Stimulated activated naive CD8-positive, alpha-beta T cell treated with anti-CD3 and anti-CD28 coated beads, Interleukin-15, Interleukin-2, amounts not matched to agents 100 ng/mL and 50 ng/mL, for 24 hours (primary cell): Measurements from ENCODE around the gene IL1RN.

Experiments
- H3K27ac Mint-ChIP-seq: one replicate; pipeline ENCODE4 v1.8.0; 2021; ENCODE audit warnings: mild to moderate bottlenecking, mixed read lengths
- H3K27me3 Mint-ChIP-seq: one replicate; pipeline ENCODE4 v1.8.0; 2021; ENCODE audit warnings: mixed read lengths
- H3K36me3 Mint-ChIP-seq: one replicate; pipeline ENCODE4 v1.8.0; 2021; ENCODE audit warnings: low read depth, mixed read lengths
- H3K4me1 Mint-ChIP-seq: one replicate; pipeline ENCODE4 v1.8.0; 2021; ENCODE audit warnings: low read depth, mixed read lengths
- H3K4me3 Mint-ChIP-seq: one replicate; pipeline ENCODE4 v1.8.0; 2021; ENCODE audit warnings: mild to moderate bottlenecking, mixed read lengths
- H3K9me3 Mint-ChIP-seq: one replicate; pipeline ENCODE4 v1.8.0; 2021; ENCODE audit warnings: mixed read lengths

Gene IL1RN

DNA sequence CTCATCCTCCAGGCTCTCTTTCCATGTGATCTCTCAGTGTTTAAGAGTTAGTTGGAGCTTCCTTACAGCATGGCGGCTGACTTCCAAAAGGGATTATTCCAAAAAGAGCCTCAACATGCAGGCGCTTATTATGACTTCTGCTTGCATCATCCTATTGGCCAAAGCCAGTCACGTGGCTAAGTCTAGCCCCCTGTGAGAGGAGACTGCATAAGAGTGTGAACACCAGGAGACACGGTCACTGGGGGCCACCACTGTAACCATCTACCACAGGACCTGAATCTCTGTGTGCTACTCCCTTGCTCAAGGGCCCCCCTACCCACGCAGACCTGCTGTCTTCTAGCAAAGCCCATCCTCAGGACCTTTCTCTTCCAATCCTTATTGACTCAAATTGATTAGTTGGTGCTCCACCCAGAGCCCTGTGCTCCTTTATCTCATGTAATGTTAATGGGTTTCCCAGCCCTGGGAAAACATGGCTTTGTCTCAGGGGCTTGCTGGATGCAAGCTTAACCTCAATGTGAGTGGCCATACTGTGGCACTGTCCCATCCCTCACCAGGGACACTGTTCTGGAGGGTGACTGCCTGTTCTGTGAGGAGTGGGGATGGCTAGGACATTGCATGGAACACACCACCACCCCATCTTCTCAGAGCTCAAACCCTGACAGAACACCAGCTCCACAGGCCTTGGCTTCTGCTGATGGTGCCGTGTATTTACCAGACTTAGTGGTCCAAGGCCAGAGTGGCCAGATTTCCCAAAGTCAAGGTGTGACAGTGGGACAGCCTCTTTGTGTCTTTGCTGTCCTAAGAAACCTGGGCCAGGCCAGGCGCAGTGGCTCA lies 4.2 kb downstream of the IL1RN start:
- no peaks in the 10 kb centered on the region for H3K36me3 Mint-ChIP-seq
- no peaks in the 10 kb centered on the region for H3K9me3 Mint-ChIP-seq
- H3K27ac Mint-ChIP-seq, result no peak overlapping the region
- peaks cover 20% of the 10 kb centered on the region for H3K4me1 Mint-ChIP-seq
- no peak overlapping the region for H3K4me3 Mint-ChIP-seq
- no peaks in the 10 kb centered on the region for H3K27me3 Mint-ChIP-seq

DNA sequence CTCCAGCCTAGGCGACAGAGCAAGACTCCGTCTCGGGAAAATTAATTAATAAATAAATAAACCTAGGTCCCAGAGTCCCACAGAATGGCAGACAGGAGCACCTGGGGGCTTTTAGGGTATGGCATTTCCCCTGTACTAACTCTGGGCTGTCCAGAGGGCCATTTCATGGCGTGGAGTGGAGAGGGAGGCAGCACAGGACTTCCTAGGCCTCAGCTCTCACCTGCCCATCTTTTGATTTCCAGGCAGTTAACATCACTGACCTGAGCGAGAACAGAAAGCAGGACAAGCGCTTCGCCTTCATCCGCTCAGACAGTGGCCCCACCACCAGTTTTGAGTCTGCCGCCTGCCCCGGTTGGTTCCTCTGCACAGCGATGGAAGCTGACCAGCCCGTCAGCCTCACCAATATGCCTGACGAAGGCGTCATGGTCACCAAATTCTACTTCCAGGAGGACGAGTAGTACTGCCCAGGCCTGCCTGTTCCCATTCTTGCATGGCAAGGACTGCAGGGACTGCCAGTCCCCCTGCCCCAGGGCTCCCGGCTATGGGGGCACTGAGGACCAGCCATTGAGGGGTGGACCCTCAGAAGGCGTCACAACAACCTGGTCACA lies 5.1 kb downstream of the IL1RN start:
- Mint-ChIP-seq H3K36me3 (no peaks in the 10 kb centered on the region), H3K27me3 (no peaks in the 10 kb centered on the region), H3K4me1 (peaks cover 18% of the 10 kb centered on the region), H3K27ac (no peak overlapping the region), H3K9me3 (no peaks in the 10 kb centered on the region), H3K4me3 (no peak overlapping the region)

DNA sequence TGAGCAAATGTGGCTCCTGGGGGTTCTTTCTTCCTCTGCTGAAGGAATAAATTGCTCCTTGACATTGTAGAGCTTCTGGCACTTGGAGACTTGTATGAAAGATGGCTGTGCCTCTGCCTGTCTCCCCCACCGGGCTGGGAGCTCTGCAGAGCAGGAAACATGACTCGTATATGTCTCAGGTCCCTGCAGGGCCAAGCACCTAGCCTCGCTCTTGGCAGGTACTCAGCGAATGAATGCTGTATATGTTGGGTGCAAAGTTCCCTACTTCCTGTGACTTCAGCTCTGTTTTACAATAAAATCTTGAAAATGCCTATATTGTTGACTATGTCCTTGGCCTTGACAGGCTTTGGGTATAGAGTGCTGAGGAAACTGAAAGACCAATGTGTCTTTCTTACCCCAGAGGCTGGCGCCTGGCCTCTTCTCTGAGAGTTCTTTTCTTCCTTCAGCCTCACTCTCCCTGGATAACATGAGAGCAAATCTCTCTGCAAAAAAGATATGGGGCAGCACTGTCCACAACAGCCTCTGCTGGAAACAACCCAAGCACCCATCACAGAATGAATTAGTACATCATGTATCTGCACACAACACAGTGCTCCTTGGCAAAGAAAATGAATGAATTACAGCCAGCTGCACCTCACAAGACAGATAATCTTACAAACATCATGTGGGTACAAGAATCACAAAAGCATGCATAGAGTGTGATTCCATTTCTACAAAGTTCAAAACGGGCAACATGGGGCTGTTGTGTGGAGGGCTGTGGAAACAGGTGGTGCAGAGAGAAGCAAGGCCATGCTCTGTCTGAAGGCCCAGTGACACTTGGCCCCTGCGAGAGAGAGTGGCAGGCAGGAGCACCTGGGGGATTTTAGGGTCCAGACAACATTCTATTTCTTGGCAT lies 6.6 kb downstream of the IL1RN start:
- H3K27me3 Mint-ChIP-seq, result no peaks in the 10 kb centered on the region
- no peaks in the 10 kb centered on the region for H3K36me3 Mint-ChIP-seq
- no peaks in the 10 kb centered on the region for H3K9me3 Mint-ChIP-seq
- H3K27ac Mint-ChIP-seq, result no peak overlapping the region
- peaks cover 22% of the 10 kb centered on the region for H3K4me1 Mint-ChIP-seq
- no peak overlapping the region for H3K4me3 Mint-ChIP-seq

DNA sequence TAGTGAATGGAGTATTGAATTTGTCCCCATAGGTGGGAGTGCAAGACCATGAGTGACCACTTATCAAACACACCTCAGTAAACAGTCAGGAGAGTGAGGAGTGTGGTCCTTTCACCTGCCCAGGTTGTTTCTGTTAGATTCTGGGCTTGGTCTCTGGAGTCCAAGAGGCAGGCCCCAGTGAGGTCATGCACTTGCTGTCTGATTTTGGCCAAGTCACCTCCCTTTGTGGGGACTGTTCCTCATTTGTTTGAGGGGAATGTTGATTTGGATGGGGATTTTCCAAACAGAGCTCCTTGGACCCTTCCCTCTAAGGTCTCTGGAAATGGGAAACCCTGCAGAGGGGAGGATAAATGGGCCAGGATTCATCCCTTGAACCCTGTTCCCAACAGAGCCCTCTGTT lies 7.3 kb downstream of the IL1RN start:
- Mint-ChIP-seq H3K9me3 (no peaks in the 10 kb centered on the region), H3K36me3 (no peaks in the 10 kb centered on the region), H3K4me3 (no peak overlapping the region), H3K27ac (no peak overlapping the region), H3K27me3 (no peaks in the 10 kb centered on the region), H3K4me1 (peaks cover 27% of the 10 kb centered on the region)

DNA sequence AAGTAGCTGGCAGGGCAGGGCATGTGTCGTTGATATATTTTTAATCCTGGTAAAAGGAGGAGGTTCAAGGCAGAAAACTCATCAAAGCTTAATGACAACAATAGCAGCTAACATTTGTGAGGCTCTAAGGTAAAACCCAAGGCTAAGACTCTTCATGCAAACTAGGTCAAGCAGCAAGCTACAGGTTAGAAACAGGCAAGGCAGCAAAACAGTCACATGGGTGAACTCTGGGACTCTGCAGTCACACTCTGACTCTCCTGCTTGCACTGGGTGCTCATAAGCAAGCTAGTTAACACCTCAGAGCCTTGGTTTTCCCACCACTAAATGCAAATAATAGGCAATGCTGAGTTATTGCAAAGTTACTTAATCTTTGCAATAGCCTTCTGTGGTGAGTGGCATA lies 7.9 kb downstream of the IL1RN start:
- Mint-ChIP-seq H3K36me3 (no peaks in the 10 kb centered on the region), H3K4me1 (peaks cover 27% of the 10 kb centered on the region), H3K9me3 (no peaks in the 10 kb centered on the region), H3K4me3 (no peak overlapping the region), H3K27ac (no peak overlapping the region), H3K27me3 (no peaks in the 10 kb centered on the region)

DNA sequence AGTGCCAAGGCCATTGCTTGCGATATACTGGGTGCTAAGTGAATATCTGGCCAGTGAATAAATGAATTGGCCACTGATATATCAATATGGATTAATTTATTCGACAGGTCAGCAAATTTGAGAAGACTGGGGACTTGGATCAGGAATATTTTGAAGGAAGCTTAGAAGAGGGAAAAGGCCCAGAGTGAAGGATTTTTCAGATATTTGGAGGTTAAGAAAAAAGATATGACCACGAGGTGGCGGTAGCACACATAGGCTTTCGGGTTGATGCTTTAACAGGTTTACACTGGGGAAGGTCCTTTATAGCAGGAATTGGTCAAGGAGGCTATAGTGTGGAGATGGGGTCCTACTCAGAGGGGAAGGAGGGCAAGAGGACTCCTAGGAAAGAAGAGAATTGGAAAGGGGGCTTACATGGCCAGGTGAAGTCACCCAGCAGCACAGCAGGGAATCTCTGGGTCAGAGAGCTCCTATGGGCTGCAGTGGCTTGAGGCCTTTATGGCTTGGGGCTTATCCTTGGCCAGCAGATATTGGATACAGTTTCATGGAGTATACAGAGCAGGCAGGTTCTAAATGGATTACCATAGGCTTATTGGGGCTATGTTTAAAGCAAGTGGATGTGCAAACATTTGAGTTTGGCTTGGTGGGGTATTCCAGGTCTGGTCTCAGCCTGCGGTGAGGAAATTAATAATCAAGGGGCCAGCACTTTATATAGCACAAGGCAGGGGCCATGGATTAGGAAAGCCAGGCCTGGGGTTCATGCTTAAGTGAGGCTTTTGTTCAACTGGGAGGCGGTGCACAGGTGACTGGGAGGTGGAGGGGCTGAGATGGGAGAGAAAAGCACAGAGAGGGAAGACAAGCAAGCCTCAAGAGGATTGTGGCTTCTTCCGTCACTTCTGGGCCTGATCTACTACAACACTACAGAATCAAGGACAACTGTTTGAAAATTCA lies 9.7 kb downstream of the IL1RN start:
- H3K4me1 Mint-ChIP-seq, result peaks cover 27% of the 10 kb centered on the region
- no peaks in the 10 kb centered on the region for H3K27me3 Mint-ChIP-seq
- H3K9me3 Mint-ChIP-seq, result no peaks in the 10 kb centered on the region
- no peak overlapping the region for H3K27ac Mint-ChIP-seq
- H3K36me3 Mint-ChIP-seq, result no peaks in the 10 kb centered on the region
- H3K4me3 Mint-ChIP-seq, result no peak overlapping the region

DNA sequence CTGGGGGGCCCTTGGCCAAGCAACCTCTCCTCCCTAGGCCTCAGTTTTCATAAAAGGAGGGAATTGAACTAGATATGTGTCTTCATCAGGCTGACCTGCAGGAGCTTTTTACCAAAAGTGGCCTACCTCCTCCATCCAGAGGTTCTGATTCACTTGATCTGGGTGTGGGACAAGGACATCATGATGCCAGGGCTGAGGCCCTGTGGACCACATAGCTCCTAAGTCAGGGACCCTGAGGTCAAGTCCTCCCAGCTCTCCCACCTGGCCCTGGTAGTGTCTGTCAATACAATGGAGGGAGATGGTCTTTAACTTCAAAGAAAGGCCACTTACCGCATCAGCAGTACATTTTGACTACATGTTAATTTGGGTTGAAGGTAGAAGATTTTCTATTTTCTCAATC lies 10.4 kb downstream of the IL1RN start:
- Mint-ChIP-seq H3K36me3 (no peaks in the 10 kb centered on the region), H3K9me3 (no peaks in the 10 kb centered on the region), H3K27ac (peak overlapping the region; percentile 31), H3K4me3 (no peak overlapping the region), H3K27me3 (no peaks in the 10 kb centered on the region), H3K4me1 (peaks cover 27% of the 10 kb centered on the region)

DNA sequence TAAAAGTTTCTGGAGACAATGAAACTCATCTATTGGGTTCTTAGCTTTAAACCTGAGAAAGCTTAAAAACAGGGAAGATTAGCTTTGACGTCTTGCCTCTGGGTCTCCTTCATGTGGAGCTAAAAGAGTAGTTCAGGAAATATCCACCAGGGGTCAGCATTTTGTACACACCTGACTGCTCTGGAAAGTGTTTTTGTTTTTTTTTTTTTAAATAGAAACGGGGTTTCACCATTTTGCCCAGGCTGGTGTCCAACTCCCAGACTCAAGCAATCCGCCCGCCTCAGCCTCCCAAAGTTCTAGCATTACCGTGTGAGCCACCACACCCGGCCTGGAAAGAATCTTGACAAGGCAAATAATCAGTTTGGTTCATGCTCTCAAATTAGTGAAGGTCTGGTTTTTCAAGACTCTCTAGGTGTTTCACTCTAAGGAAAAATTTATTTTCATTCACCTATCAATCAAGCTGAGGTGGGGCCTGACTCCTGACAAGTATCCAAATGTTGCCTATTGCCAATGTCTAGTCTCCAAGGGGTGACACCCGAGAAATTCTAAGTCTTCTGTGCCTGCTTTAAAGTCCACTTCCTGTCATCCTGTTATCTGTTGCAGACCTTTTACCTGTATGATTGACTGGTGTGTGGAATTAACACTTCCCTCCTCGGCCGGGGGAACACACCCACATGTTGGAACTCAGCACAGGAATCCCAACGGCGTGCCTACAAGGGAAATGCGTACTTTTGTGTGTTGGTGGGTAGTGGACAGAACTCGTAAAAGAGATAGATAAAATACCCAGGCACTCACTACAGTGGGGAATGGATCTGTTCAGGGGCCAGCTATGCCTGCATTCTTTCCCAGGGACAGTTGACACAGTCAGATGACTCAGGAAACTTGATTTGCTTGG lies 11.3 kb downstream of the IL1RN start:
- Mint-ChIP-seq H3K27me3 (no peaks in the 10 kb centered on the region), H3K36me3 (no peaks in the 10 kb centered on the region), H3K9me3 (no peaks in the 10 kb centered on the region), H3K27ac (peak overlapping the region; percentile 31), H3K4me1 (peaks cover 27% of the 10 kb centered on the region), H3K4me3 (no peak overlapping the region)

GRCh38 chr2:113141451-113141850 lies 14.1 kb downstream of the IL1RN start:
- no peaks in the 10 kb centered on the region for H3K36me3 Mint-ChIP-seq
- no peaks in the 10 kb centered on the region for H3K9me3 Mint-ChIP-seq

DNA sequence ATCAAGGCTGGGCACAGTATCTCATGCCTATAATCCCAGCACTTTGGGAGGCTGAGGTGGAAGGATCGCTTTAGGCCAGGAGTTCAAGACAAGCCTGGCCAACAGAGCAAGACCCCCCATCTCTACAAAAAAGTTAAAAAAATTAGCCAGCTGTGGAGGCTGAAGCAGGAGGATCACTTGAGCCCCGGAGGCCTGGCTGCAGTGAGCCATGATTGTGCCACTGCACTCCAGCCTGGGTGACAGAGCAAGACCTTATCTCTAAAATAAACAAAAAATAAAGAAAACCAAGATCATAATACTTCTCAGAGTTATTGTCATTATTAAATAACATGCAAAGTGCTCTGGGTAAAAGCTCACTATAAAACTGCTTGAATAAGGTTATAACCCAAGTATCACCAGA lies 14.9 kb downstream of the IL1RN start:
- Mint-ChIP-seq H3K36me3 (no peaks in the 10 kb centered on the region), H3K4me1 (peaks cover 22% of the 10 kb centered on the region), H3K27ac (no peak overlapping the region), H3K27me3 (no peaks in the 10 kb centered on the region), H3K4me3 (no peak overlapping the region), H3K9me3 (no peaks in the 10 kb centered on the region)

More at GRCh38 chr2:113141451-113141850, 14.1 kb downstream of the IL1RN start:
- Mint-ChIP-seq H3K4me3 (no peak overlapping the region), H3K27ac (no peak overlapping the region), H3K27me3 (no peaks in the 10 kb centered on the region), H3K4me1 (peaks cover 27% of the 10 kb centered on the region)

DNA sequence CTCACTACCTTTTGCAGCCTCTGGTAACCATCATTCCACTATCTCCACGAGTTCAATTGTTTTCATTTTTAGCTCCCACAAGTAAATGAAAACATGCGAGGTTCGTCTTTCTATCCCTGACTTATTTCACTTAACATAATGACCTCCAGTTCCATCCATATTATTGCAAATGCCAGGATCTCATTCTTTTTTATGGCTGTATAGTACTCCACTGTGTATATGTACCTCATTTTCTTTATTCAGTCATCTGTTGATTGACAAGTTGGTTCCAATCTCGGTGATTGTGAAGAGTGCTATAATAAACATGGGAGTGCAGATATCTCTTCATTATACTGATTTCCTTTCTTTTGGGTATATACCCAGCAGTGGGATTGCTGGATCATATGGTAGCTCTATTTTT lies 16.9 kb downstream of the IL1RN start:
- Mint-ChIP-seq H3K27ac (no peak overlapping the region), H3K27me3 (no peaks in the 10 kb centered on the region), H3K4me1 (peaks cover 2% of the 10 kb centered on the region), H3K36me3 (no peaks in the 10 kb centered on the region), H3K4me3 (no peak overlapping the region), H3K9me3 (no peaks in the 10 kb centered on the region)

DNA sequence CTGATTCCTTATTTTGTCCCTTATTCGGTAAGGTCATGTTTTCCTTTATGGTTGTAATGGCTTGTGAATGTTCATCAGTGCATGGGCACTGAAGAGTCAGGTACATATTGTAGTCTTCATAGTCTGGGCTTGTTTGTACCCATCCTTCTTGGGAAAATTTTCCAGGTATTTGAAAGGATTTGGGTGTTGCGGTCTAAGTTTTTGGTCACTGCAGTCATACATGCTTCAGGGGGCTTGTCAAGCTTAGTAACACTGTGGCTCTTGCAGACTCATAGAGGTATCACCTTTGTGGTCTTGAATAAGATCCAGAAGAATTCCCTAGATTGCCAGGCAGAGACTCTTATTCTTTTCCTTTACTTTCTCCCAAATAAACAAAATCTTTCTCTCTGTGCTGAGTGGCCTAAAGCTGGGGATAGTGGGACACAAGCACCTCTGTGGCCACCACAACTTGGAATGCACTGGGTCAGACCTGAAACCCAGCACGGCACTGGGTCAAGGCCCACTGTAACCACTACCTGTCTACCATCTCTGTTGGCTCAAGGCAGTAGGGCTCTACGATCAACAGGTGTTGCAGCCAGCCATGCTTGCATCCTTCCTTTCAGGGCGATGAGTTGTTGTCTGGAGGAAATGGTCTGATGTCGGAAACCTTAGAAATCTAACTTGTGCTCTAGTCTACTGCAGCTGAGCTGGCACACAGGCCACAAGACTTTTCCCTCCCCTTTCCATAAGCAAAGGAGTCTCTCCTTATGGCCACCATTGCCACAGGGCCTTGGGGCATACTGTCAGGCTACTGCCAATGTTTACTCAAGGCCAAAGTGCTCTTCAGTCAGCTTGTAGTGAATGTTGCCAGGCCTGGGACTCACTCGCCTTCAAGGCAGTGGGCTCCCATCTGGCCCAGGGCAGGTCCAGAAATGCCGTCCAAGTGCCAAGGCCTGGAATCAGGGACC lies 21.5 kb downstream of the IL1RN start:
- Mint-ChIP-seq H3K27ac (peak overlapping the region; percentile 38), H3K4me3 (no peak overlapping the region), H3K36me3 (no peaks in the 10 kb centered on the region), H3K27me3 (no peaks in the 10 kb centered on the region), H3K9me3 (no peaks in the 10 kb centered on the region), H3K4me1 (no peaks in the 10 kb centered on the region)
